ENCODE measurements around the gene SLC8B1. TPM values are rescaled to one million over a fixed set of nuclear protein-coding genes. Genes with fewer than 3 reads are reported as not detected.
A peak's percentile ranks its signal among the peaks of the same experiment; 100 is the strongest.

Gene SLC8B1
- total RNA-seq, 2 experiments from 2014 or later: 85.3 to 92.7 TPM

DNA sequence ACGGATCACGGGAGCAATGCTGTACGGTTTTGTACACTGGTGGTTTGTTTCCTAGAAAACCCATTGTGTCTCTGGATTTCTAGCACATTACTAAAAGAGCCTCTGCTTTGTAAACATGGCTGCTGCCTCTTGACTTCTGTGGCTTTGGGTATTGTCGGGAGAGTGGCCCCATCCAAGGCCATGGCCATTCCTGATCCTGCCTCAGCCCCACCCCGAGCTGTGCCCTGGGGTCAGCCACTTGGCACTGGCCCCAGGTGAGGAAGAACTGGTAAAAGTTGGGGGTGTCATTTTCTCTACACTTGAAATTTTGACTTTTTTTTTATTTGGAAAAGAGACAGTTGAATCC lies 36.5 kb downstream of the SLC8B1 start:
- H3K4me3 ChIP-seq (ENCODE audit: low read length): no peak overlapping the region
- Mint-ChIP-seq H3K9me3 (no peaks in the 10 kb centered on the region), H3K27me3 (no peaks in the 10 kb centered on the region), H3K36me3 (ENCODE audit: low read depth) (peaks cover 64% of the 10 kb centered on the region), H3K4me1 (ENCODE audit: low read depth) (peaks cover 12% of the 10 kb centered on the region), H3K4me3 (no peak overlapping the region), H3K27ac (peak overlapping the region; percentile 5)
- no peak overlapping the region for H3K27ac ChIP-seq (ENCODE audit: low read depth in 1 of 2, low read length in 2 of 2)
- TF ChIP-seq, protein P1, sequence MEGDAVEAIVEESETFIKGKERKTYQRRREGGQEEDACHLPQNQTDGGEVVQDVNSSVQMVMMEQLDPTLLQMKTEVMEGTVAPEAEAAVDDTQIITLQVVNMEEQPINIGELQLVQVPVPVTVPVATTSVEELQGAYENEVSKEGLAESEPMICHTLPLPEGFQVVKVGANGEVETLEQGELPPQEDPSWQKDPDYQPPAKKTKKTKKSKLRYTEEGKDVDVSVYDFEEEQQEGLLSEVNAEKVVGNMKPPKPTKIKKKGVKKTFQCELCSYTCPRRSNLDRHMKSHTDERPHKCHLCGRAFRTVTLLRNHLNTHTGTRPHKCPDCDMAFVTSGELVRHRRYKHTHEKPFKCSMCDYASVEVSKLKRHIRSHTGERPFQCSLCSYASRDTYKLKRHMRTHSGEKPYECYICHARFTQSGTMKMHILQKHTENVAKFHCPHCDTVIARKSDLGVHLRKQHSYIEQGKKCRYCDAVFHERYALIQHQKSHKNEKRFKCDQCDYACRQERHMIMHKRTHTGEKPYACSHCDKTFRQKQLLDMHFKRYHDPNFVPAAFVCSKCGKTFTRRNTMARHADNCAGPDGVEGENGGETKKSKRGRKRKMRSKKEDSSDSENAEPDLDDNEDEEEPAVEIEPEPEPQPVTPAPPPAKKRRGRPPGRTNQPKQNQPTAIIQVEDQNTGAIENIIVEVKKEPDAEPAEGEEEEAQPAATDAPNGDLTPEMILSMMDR (IDR thresholded peaks at IDR 0.05): no peak
- ChIA-PET POLR2A (no interaction called here), CTCF (no interaction called here)
- H3K9me3 ChIP-seq (ENCODE audit: control insufficient read depth in 1 of 2, insufficient read depth in 1 of 2, low read length in 2 of 2): no peaks in the 10 kb centered on the region
- no peaks in the 10 kb centered on the region for H3K27me3 ChIP-seq (ENCODE audit: control insufficient read depth in 1 of 2, insufficient read depth in 2 of 2, low read length in 2 of 2)
- no peak for DNase-seq
- peaks cover 58% of the 10 kb centered on the region for H3K36me3 ChIP-seq (ENCODE audit: insufficient read depth, low read length)
- no peak for ATAC-seq (ENCODE audit: poor library complexity)
- H3K4me1 ChIP-seq (ENCODE audit: insufficient read depth, low read length): peaks cover 9% of the 10 kb centered on the region
- intact Hi-C loops (cut with DNase I, micrococcal nuclease): no loop called here

DNA sequence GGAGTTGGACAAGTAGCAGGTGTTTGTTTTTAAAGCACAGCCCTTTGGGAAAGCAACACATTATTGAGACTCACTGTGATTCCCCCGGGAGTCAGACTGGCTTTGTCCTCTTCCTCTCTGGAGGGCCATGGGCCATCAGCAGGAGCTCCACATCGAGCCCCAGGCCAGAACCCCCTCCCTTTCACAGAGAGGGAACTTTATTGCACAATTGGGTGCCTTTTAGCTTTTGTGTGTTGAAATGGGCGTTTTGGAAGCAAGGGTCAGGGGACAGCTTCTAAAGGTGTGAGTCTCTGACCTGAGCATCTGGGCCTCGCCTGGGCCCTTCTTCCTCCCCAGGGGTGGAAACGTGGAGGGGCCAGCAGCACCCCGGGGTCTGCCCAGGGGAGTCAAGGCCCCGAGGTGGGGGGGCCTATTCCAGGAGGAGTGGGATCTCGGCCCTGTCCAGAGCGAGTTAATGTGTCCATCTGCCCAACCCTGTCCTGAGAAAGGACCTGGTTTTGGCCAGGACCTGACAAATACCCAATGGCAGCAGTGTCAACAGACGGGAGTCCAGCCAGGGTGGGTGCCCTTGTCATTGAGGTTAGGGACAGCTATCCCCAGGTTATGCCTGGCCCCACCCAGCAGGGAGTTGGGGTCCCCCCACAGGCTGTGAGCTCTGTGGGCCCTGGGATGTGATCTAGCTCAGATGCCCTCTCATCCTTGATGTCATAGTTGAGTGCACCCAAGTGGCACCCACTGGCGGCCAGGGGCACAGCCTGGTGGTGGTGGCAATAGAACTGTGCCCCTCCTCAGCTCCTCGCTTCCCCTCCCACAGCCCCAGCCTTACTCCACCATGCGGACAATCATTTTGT lies 37.1 kb downstream of the SLC8B1 start:
- intact Hi-C loops (cut with DNase I, micrococcal nuclease): no loop called here
- ChIA-PET POLR2A (no interaction called here), CTCF (no interaction called here)
- no peaks in the 10 kb centered on the region for H3K9me3 Mint-ChIP-seq
- H3K27ac ChIP-seq (ENCODE audit: low read depth in 1 of 2, low read length in 2 of 2): no peak overlapping the region
- no peak for DNase-seq
- peaks cover 64% of the 10 kb centered on the region for H3K36me3 Mint-ChIP-seq (ENCODE audit: low read depth)
- peaks cover 62% of the 10 kb centered on the region for H3K36me3 ChIP-seq (ENCODE audit: insufficient read depth, low read length)
- H3K27me3 Mint-ChIP-seq: no peaks in the 10 kb centered on the region
- TF ChIP-seq, protein P1 (IDR thresholded peaks at IDR 0.05): no peak
- H3K27ac Mint-ChIP-seq: peak overlapping the region; percentile 5
- ATAC-seq (ENCODE audit: poor library complexity): no peak
- H3K27me3 ChIP-seq (ENCODE audit: control insufficient read depth in 1 of 2, insufficient read depth in 2 of 2, low read length in 2 of 2): no peaks in the 10 kb centered on the region
- H3K9me3 ChIP-seq (ENCODE audit: control insufficient read depth in 1 of 2, insufficient read depth in 1 of 2, low read length in 2 of 2): no peaks in the 10 kb centered on the region
- peaks cover 3% of the 10 kb centered on the region for H3K4me1 ChIP-seq (ENCODE audit: insufficient read depth, low read length)
- H3K4me3 ChIP-seq (ENCODE audit: low read length): no peak overlapping the region
- H3K4me1 Mint-ChIP-seq (ENCODE audit: low read depth): peaks cover 6% of the 10 kb centered on the region
- H3K4me3 Mint-ChIP-seq: no peak overlapping the region

GRCh38 chr12:113297214-113297587 lies 37.7 kb downstream of the SLC8B1 start:
- Histone ChIP-seq H3K4me3 (ENCODE audit: low read length) (no peak overlapping the region), H3K4me1 (ENCODE audit: insufficient read depth, low read length) (no peaks in the 10 kb centered on the region), H3K9me3 (ENCODE audit: control insufficient read depth in 1 of 2, insufficient read depth in 1 of 2, low read length in 2 of 2) (no peaks in the 10 kb centered on the region), H3K27me3 (ENCODE audit: control insufficient read depth in 1 of 2, insufficient read depth in 2 of 2, low read length in 2 of 2) (no peaks in the 10 kb centered on the region), H3K36me3 (ENCODE audit: insufficient read depth, low read length) (peaks cover 62% of the 10 kb centered on the region), H3K27ac (ENCODE audit: low read depth in 1 of 2, low read length in 2 of 2) (no peak overlapping the region)
- no peaks in the 10 kb centered on the region for H3K27me3 Mint-ChIP-seq
- TF ChIP-seq, protein P1 (IDR thresholded peaks at IDR 0.05): no peak
- DNase-seq (no peak), ATAC-seq (ENCODE audit: poor library complexity) (no peak)
- ChIA-PET POLR2A (no interaction called here), CTCF (no interaction called here)
- intact Hi-C loops (cut with DNase I, micrococcal nuclease): no loop called here
- no peaks in the 10 kb centered on the region for H3K4me1 Mint-ChIP-seq (ENCODE audit: low read depth)
- no peak overlapping the region for H3K27ac Mint-ChIP-seq
- H3K9me3 Mint-ChIP-seq: no peaks in the 10 kb centered on the region
- H3K36me3 Mint-ChIP-seq (ENCODE audit: low read depth): peaks cover 64% of the 10 kb centered on the region
- no peak overlapping the region for H3K4me3 Mint-ChIP-seq
